ENCODE measurements around the gene IL1B. TPM values are rescaled to one million over a fixed set of nuclear protein-coding genes. Genes with fewer than 3 reads are reported as not detected.

IL1B gene
- polyA plus RNA-seq, 2 donors: 1.9 to 4.3 TPM

DNA sequence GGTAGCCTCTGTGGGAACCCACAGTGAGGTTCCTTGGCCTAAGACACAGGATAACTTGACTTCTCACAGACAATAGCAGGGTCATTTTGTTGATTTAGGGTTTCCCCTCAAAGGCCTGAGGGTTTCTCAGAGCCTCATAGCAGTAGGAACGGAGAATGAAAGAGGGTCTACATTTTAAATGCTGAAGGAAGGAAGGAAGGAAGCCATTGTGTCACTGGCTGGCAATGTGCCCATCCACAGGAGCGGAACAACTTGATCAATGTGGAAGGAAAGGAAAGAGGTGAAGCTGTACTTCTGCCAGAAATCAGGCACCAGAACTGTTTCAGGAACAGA lies 5.1 kb downstream of the IL1B start:
- H3K4me3 ChIP-seq (ENCODE audit: low read depth in 1 of 2, low read length in 2 of 2): no peak overlapping the region
- no peaks in the 10 kb centered on the region for H3K36me3 ChIP-seq (ENCODE audit: control insufficient read depth in 2 of 2, insufficient read depth in 2 of 2, low read length in 1 of 2)
- peaks cover 2 to 8% of the 10 kb centered on the region in 2 donors for H3K4me1 ChIP-seq (ENCODE audit: control insufficient read depth in 2 of 2, insufficient read depth in 2 of 2, low read length in 1 of 2)
- no peak overlapping the region for H3K27ac ChIP-seq (ENCODE audit: low read depth in 2 of 2, low read length in 1 of 2)
- H3K27me3 ChIP-seq (ENCODE audit: control insufficient read depth in 1 of 2, insufficient read depth in 2 of 2, low read length in 2 of 2): no peaks in the 10 kb centered on the region
- WGBS, 2 donors: 40 to 44% methylated on average over 2 of the region's 2 CpGs
- no peaks in the 10 kb centered on the region for H3K9me3 ChIP-seq (ENCODE audit: control insufficient read depth in 2 of 2, insufficient read depth in 1 of 2, low read depth in 1 of 2, low read length in 1 of 2)

GRCh38 chr2:112830682-112831512 lies 5.7 kb downstream of the IL1B start:
- no peaks in the 10 kb centered on the region for H3K9me3 ChIP-seq (ENCODE audit: control insufficient read depth in 2 of 2, insufficient read depth in 1 of 2, low read depth in 1 of 2, low read length in 1 of 2)
- no peaks in the 10 kb centered on the region for H3K27me3 ChIP-seq (ENCODE audit: control insufficient read depth in 1 of 2, insufficient read depth in 2 of 2, low read length in 2 of 2)
- no peak overlapping the region for H3K27ac ChIP-seq (ENCODE audit: low read depth in 2 of 2, low read length in 1 of 2)
- H3K36me3 ChIP-seq (ENCODE audit: control insufficient read depth in 2 of 2, insufficient read depth in 2 of 2, low read length in 1 of 2): no peaks in the 10 kb centered on the region
- peaks cover 2 to 8% of the 10 kb centered on the region in 2 donors for H3K4me1 ChIP-seq (ENCODE audit: control insufficient read depth in 2 of 2, insufficient read depth in 2 of 2, low read length in 1 of 2)
- 76 to 79% methylated on average over 5 of the region's 5 CpGs for WGBS, 2 donors
- no peak overlapping the region for H3K4me3 ChIP-seq (ENCODE audit: low read depth in 1 of 2, low read length in 2 of 2)

DNA sequence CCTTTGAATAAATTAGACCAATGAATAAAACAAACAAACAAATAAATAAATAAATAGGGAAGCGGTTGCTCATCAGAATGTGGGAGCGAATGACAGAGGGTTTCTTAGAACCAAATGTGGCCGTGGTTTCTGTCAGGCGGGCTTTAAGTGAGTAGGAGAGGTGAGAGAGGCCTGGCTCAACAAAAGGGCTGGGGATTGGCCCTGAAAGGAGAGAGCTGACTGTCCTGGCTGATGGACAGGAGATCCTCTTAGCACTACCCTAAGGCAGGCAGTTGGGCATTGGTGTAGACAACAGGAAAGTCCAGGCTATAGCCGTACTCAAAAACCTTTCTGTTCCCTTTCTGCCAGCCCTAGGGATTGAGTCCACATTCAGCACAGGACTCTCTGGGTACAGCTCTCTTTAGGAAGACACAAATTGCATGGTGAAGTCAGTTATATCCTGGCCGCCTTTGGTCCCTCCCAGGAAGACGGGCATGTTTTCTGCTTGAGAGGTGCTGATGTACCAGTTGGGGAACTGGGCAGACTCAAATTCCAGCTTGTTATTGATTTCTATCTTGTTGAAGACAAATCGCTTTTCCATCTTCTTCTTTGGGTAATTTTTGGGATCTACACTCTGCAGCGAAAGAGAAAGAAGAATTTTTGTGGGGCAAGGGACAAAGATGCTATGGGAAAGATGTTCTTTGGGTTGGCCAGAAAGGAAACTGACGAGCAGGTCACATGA lies 6.5 kb downstream of the IL1B start:
- H3K27me3 ChIP-seq (ENCODE audit: control insufficient read depth in 1 of 2, insufficient read depth in 2 of 2, low read length in 2 of 2): no peaks in the 10 kb centered on the region
- H3K36me3 ChIP-seq (ENCODE audit: control insufficient read depth in 2 of 2, insufficient read depth in 2 of 2, low read length in 1 of 2): no peaks in the 10 kb centered on the region
- H3K4me1 ChIP-seq (ENCODE audit: control insufficient read depth in 2 of 2, insufficient read depth in 2 of 2, low read length in 1 of 2): peaks cover 0 to 8% of the 10 kb centered on the region in 2 donors
- no peak overlapping the region for H3K27ac ChIP-seq (ENCODE audit: low read depth in 2 of 2, low read length in 1 of 2)
- H3K4me3 ChIP-seq (ENCODE audit: low read depth in 1 of 2, low read length in 2 of 2): no peak overlapping the region
- 96 to 97% methylated on average over 10 of the region's 10 CpGs for WGBS, 2 donors
- no peaks in the 10 kb centered on the region for H3K9me3 ChIP-seq (ENCODE audit: control insufficient read depth in 2 of 2, insufficient read depth in 1 of 2, low read depth in 1 of 2, low read length in 1 of 2)

DNA sequence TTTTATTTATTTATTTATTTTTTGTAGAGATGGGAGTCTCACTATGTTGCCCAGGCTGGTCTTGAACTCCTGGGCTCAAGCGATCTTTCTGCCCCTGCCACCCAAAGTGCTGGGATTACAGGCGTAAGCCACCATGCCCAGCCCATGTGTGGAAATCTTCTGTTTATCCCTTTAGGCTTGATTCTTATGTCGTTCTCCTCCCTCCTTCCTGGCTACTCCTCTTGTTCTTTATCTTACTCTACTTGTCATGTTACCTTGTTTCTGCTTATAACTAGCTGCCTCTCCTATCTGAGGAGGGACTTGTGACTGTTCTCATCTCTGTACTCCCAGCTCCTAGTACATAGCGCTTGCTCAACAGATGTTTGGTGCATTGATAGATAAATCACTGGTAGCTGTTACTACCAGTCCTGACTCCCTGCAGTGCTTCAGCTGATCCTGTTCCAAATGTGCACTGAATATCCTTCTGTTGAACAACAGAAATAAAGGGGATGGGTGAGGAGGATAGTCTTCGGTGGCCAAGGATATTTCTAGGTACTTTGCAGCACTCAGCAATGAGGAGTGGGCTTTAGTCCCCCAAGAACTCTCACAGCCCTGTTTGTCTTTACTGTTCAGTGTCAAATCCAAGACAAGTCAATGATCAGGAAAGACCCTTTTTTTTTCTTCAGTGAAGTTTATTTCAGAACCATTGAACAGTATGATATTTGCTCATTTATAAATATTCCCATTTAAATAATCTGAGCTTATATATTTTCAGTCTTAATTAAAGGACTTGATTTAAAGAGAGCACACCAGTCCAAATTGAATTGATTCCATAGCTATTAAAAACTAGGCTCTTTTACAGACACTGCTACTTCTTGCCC lies 7.2 kb downstream of the IL1B start:
- H3K4me3 ChIP-seq (ENCODE audit: low read depth in 1 of 2, low read length in 2 of 2): no peak overlapping the region
- H3K4me1 ChIP-seq (ENCODE audit: control insufficient read depth in 2 of 2, insufficient read depth in 2 of 2, low read length in 1 of 2): peaks cover 0 to 6% of the 10 kb centered on the region in 2 donors
- H3K9me3 ChIP-seq (ENCODE audit: control insufficient read depth in 2 of 2, insufficient read depth in 1 of 2, low read depth in 1 of 2, low read length in 1 of 2): no peaks in the 10 kb centered on the region
- WGBS, 2 donors: 79 to 80% methylated on average over 5 of the region's 5 CpGs
- H3K27me3 ChIP-seq (ENCODE audit: control insufficient read depth in 1 of 2, insufficient read depth in 2 of 2, low read length in 2 of 2): no peaks in the 10 kb centered on the region
- H3K36me3 ChIP-seq (ENCODE audit: control insufficient read depth in 2 of 2, insufficient read depth in 2 of 2, low read length in 1 of 2): no peaks in the 10 kb centered on the region
- no peak overlapping the region for H3K27ac ChIP-seq (ENCODE audit: low read depth in 2 of 2, low read length in 1 of 2)

DNA sequence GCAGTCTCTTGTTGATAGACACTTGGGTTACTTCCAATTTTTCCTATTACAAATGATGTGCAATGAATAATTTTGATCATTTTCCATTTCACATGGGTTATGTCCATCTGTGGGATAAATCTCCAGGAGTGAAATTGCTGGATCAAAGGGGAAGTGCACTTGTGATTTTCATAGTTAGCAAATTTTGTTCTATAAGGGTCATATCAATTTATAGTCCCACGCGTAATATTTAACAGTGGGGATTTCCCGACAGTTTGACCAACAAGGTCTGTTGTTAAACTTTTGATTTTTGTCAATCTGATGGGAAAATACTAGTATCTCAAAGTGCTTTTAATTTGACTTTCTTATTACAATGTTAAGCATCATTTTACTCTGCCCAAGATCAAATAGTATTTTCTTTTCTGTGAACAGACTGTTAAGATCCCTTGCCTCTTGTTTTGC lies 8.3 kb downstream of the IL1B start:
- Histone ChIP-seq H3K4me1 (ENCODE audit: control insufficient read depth in 2 of 2, insufficient read depth in 2 of 2, low read length in 1 of 2) (peaks cover 0 to 4% of the 10 kb centered on the region in 2 donors), H3K36me3 (ENCODE audit: control insufficient read depth in 2 of 2, insufficient read depth in 2 of 2, low read length in 1 of 2) (no peaks in the 10 kb centered on the region), H3K4me3 (ENCODE audit: low read depth in 1 of 2, low read length in 2 of 2) (no peak overlapping the region), H3K9me3 (ENCODE audit: control insufficient read depth in 2 of 2, insufficient read depth in 1 of 2, low read depth in 1 of 2, low read length in 1 of 2) (no peaks in the 10 kb centered on the region), H3K27me3 (ENCODE audit: control insufficient read depth in 1 of 2, insufficient read depth in 2 of 2, low read length in 2 of 2) (no peaks in the 10 kb centered on the region), H3K27ac (ENCODE audit: low read depth in 2 of 2, low read length in 1 of 2) (no peak overlapping the region)
- WGBS, 2 donors: 84 to 95% methylated on average over 3 of the region's 3 CpGs

DNA sequence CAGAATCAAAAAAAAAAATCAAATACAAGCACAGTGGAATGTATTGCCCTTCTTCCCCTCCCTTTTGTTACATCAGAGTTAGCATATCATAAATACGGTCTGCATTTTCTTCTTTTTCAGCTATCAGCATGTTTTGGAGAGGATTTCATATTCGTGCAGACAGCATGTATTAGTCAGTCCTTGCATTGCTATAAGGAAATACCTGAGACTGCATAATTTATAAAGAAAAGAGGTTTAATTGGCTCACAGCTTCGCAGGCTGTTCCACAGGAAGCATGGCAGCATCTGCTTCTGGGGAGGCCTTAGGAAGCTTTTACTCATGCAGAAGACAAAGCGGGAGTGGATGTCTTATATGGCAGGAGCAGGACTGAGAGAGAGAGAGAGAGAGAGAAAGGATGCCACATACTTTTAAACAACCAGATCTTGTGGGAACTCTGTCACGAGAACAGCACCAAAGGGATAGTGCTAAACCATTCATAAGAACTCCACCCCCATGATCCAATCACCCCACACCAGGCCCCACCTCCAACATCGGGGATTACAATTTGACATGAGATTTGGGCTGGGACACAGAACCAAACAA lies 8.9 kb downstream of the IL1B start:
- Histone ChIP-seq H3K4me3 (ENCODE audit: low read depth in 1 of 2, low read length in 2 of 2) (no peak overlapping the region), H3K36me3 (ENCODE audit: control insufficient read depth in 2 of 2, insufficient read depth in 2 of 2, low read length in 1 of 2) (no peaks in the 10 kb centered on the region), H3K27ac (ENCODE audit: low read depth in 2 of 2, low read length in 1 of 2) (no peak overlapping the region), H3K27me3 (ENCODE audit: control insufficient read depth in 1 of 2, insufficient read depth in 2 of 2, low read length in 2 of 2) (no peaks in the 10 kb centered on the region), H3K4me1 (ENCODE audit: control insufficient read depth in 2 of 2, insufficient read depth in 2 of 2, low read length in 1 of 2) (peaks cover 0 to 4% of the 10 kb centered on the region in 2 donors), H3K9me3 (ENCODE audit: control insufficient read depth in 2 of 2, insufficient read depth in 1 of 2, low read depth in 1 of 2, low read length in 1 of 2) (no peaks in the 10 kb centered on the region)
- whole genome bisulfite sequencing, 2 donors: 87 to 91% methylated on average over 6 of the region's 6 CpGs

DNA sequence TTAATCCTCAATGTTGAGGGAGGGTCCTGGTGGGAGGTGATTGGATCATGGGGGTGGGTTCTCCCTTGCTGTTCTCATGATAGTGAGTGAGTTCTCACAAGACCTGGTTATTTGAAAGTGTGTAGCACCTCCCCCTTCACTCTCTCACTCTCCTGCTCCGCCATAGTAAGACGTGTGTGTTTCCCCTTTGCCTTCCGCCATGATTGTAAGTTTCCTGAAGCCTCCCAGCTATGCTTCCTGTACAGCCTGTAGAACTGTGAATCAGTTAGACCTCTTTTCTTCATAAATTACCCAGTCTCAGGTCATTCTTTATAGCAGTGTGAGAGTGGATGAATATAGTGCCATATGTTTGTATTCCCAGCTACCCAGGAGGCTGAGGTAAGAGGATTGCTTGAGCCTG lies 9.6 kb downstream of the IL1B start:
- 87 to 92% methylated on average over 3 of the region's 3 CpGs for WGBS, 2 donors

DNA sequence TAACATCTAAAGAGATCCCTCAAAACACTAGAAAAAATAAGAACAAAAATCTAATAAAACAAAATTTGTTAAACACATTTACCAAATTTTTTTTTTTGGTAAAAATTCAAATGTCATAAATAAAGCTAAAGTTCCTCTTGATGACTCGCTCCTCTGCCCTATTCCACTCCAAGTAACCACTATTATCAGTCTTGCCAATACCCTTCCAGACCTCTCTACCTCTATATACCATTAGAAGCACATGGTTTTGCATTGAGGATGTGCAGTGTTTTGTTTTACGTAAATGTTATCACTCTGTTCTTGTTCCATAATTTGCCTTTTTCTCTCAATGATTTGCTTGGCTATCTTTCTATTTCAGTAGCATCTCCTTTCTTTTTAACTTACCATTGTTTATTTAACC lies 10.9 kb downstream of the IL1B start:
- Histone ChIP-seq H3K27ac (ENCODE audit: low read depth in 2 of 2, low read length in 1 of 2) (no peak overlapping the region), H3K9me3 (ENCODE audit: control insufficient read depth in 2 of 2, insufficient read depth in 1 of 2, low read depth in 1 of 2, low read length in 1 of 2) (no peaks in the 10 kb centered on the region), H3K36me3 (ENCODE audit: control insufficient read depth in 2 of 2, insufficient read depth in 2 of 2, low read length in 1 of 2) (no peaks in the 10 kb centered on the region), H3K27me3 (ENCODE audit: control insufficient read depth in 1 of 2, insufficient read depth in 2 of 2, low read length in 2 of 2) (no peaks in the 10 kb centered on the region), H3K4me3 (ENCODE audit: low read depth in 1 of 2, low read length in 2 of 2) (no peak overlapping the region), H3K4me1 (ENCODE audit: control insufficient read depth in 2 of 2, insufficient read depth in 2 of 2, low read length in 1 of 2) (no peaks in the 10 kb centered on the region)
- WGBS, 2 donors: 92 to 97% methylated on average over 2 of the region's 2 CpGs

More for the DNA sequence above, 9.6 kb downstream of the IL1B start:
- Histone ChIP-seq H3K27me3 (ENCODE audit: control insufficient read depth in 1 of 2, insufficient read depth in 2 of 2, low read length in 2 of 2) (no peaks in the 10 kb centered on the region), H3K4me1 (ENCODE audit: control insufficient read depth in 2 of 2, insufficient read depth in 2 of 2, low read length in 1 of 2) (peaks cover 0 to 4% of the 10 kb centered on the region in 2 donors), H3K36me3 (ENCODE audit: control insufficient read depth in 2 of 2, insufficient read depth in 2 of 2, low read length in 1 of 2) (no peaks in the 10 kb centered on the region), H3K27ac (ENCODE audit: low read depth in 2 of 2, low read length in 1 of 2) (no peak overlapping the region), H3K4me3 (ENCODE audit: low read depth in 1 of 2, low read length in 2 of 2) (no peak overlapping the region), H3K9me3 (ENCODE audit: control insufficient read depth in 2 of 2, insufficient read depth in 1 of 2, low read depth in 1 of 2, low read length in 1 of 2) (no peaks in the 10 kb centered on the region)

DNA sequence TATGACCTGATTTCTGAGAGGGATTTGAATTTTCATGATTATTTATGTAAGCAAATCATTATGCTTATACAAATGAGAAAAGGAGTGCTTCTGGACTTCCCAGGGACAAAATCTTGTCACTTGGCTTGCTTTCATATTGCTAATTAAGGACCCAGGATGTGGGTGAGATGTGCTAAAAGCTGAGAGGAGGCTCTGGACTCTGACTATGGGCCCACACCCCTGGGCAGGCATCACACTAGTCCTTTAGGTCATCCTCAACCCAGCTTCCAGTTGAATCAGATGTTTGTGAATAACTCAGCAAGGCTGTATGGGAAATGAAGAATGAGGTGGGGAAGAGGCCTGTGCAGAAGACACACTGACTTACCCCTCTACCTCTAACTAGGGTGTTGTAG lies 11.9 kb downstream of the IL1B start:
- H3K9me3 ChIP-seq (ENCODE audit: control insufficient read depth in 2 of 2, insufficient read depth in 1 of 2, low read depth in 1 of 2, low read length in 1 of 2): no peaks in the 10 kb centered on the region
- H3K36me3 ChIP-seq (ENCODE audit: control insufficient read depth in 2 of 2, insufficient read depth in 2 of 2, low read length in 1 of 2): no peaks in the 10 kb centered on the region
- no peak overlapping the region for H3K27ac ChIP-seq (ENCODE audit: low read depth in 2 of 2, low read length in 1 of 2)
- H3K27me3 ChIP-seq (ENCODE audit: control insufficient read depth in 1 of 2, insufficient read depth in 2 of 2, low read length in 2 of 2): no peaks in the 10 kb centered on the region
- H3K4me3 ChIP-seq (ENCODE audit: low read depth in 1 of 2, low read length in 2 of 2): no peak overlapping the region
- H3K4me1 ChIP-seq (ENCODE audit: control insufficient read depth in 2 of 2, insufficient read depth in 2 of 2, low read length in 1 of 2): no peaks in the 10 kb centered on the region
